ENCODE measurements around the gene PDE4D. TPM values are rescaled to one million over a fixed set of nuclear protein-coding genes. Genes with fewer than 3 reads are reported as not detected.

PDE4D gene
- total RNA-seq, 1 experiment from 2014 or later, result 6.5 TPM

- Histone ChIP-seq H3K27ac (ENCODE audit: low read depth, low read length, poor library complexity, severe bottlenecking) (no peak overlapping the region), H3K4me1 (ENCODE audit: insufficient read depth, low read length, poor library complexity, severe bottlenecking) (no peaks in the 10 kb centered on the region), H3K4me3 (ENCODE audit: low read depth, low read length, poor library complexity, severe bottlenecking) (no peak overlapping the region), H3K9me3 (ENCODE audit: low read depth, low read length, poor library complexity, severe bottlenecking) (no peaks in the 10 kb centered on the region), H3K27me3 (replicated peaks; ENCODE audit: insufficient read depth, low read depth, low read length, poor library complexity) (no peaks in the 10 kb centered on the region), H3K36me3 (ENCODE audit: insufficient read depth, low read length, poor library complexity, severe bottlenecking) (no peaks in the 10 kb centered on the region)
- DNase-seq (ENCODE audit: low spot score), result no peak
- intact Hi-C loops (cut with micrococcal nuclease; ENCODE audit: unreplicated experiment), result no loop called here
- CTCF ChIA-PET, result no interaction called here
- POLR2A ChIA-PET (ENCODE audit: low non-redundant PET), result no interaction called here
- TF ChIP-seq CTCF (conservative IDR thresholded peaks at IDR 0.05; ENCODE audit: low read depth, low read length), result no peak
- TF ChIP-seq EZH2 (IDR thresholded peaks at IDR 0.05; ENCODE audit: borderline replicate concordance, low read depth, low read length, poor library complexity, severe bottlenecking), result no peak
- BruUV-seq (replicated peaks), result no TSS peak
Observed at GRCh38 chr5:59330680-59331079, 562.8 kb downstream of the PDE4D start.

- Histone ChIP-seq H3K9me3 (ENCODE audit: low read depth, low read length, poor library complexity, severe bottlenecking) (no peaks in the 10 kb centered on the region), H3K36me3 (ENCODE audit: insufficient read depth, low read length, poor library complexity, severe bottlenecking) (no peaks in the 10 kb centered on the region), H3K4me1 (ENCODE audit: insufficient read depth, low read length, poor library complexity, severe bottlenecking) (no peaks in the 10 kb centered on the region), H3K4me3 (ENCODE audit: low read depth, low read length, poor library complexity, severe bottlenecking) (no peak overlapping the region), H3K27me3 (replicated peaks; ENCODE audit: insufficient read depth, low read depth, low read length, poor library complexity) (no peaks in the 10 kb centered on the region), H3K27ac (ENCODE audit: low read depth, low read length, poor library complexity, severe bottlenecking) (no peak overlapping the region)
- ChIA-PET CTCF (interaction anchor here (0.6 kb wide), 1 partner anchor 141 kb away, joined by 3 read pairs; no protein-coding TSS in a partner anchor), POLR2A (ENCODE audit: low non-redundant PET) (no interaction called here)
- DNase-seq (ENCODE audit: low spot score), result peak; percentile 3
- no TSS peak for BruUV-seq (replicated peaks)
- intact Hi-C loops (cut with micrococcal nuclease; ENCODE audit: unreplicated experiment), result no loop called here
- TF ChIP-seq CTCF (conservative IDR thresholded peaks at IDR 0.05; ENCODE audit: low read depth, low read length), result no peak
- no peak for TF ChIP-seq EZH2 (IDR thresholded peaks at IDR 0.05; ENCODE audit: borderline replicate concordance, low read depth, low read length, poor library complexity, severe bottlenecking)
Observed at GRCh38 chr5:59328709-59329296, 564.7 kb downstream of the PDE4D start.

GRCh38 chr5:59327191-59327980 is 566.1 kb downstream of the PDE4D start:
- intact Hi-C loops (cut with micrococcal nuclease; ENCODE audit: unreplicated experiment), result no loop called here
- POLR2A ChIA-PET (ENCODE audit: low non-redundant PET), result no interaction called here

More at GRCh38 chr5:59327191-59327980, 566.1 kb downstream of the PDE4D start:
- CTCF ChIA-PET, result no interaction called here
- H3K27ac ChIP-seq (ENCODE audit: low read depth, low read length, poor library complexity, severe bottlenecking), result no peak overlapping the region
- no TSS peak for BruUV-seq (replicated peaks)
- no peaks in the 10 kb centered on the region for H3K4me1 ChIP-seq (ENCODE audit: insufficient read depth, low read length, poor library complexity, severe bottlenecking)
- H3K27me3 ChIP-seq (replicated peaks; ENCODE audit: insufficient read depth, low read depth, low read length, poor library complexity), result no peaks in the 10 kb centered on the region
- no peak for DNase-seq (ENCODE audit: low spot score)
- no peak overlapping the region for H3K4me3 ChIP-seq (ENCODE audit: low read depth, low read length, poor library complexity, severe bottlenecking)
- no peaks in the 10 kb centered on the region for H3K9me3 ChIP-seq (ENCODE audit: low read depth, low read length, poor library complexity, severe bottlenecking)
- TF ChIP-seq EZH2 (IDR thresholded peaks at IDR 0.05; ENCODE audit: borderline replicate concordance, low read depth, low read length, poor library complexity, severe bottlenecking) (no peak), CTCF (conservative IDR thresholded peaks at IDR 0.05; ENCODE audit: low read depth, low read length) (no peak)
- no peaks in the 10 kb centered on the region for H3K36me3 ChIP-seq (ENCODE audit: insufficient read depth, low read length, poor library complexity, severe bottlenecking)
